Measurements from ENCODE around the gene LRCH1. TPM values are rescaled to one million over a fixed set of nuclear protein-coding genes. Genes with fewer than 3 reads are reported as not detected.

Gene LRCH1
- total and polyA plus RNA-seq, 10 of the 15 experiments (the other 5 are each of a cell fraction or from before 2014, with no cell fraction given), result 5.3 to 48.9 (median 14.4) TPM

GRCh38 chr13:46521486-46521885 is 31.5 kb upstream of the LRCH1 start (continued):
- TF ChIP-seq ATF3 (IDR thresholded peaks at IDR 0.05; ENCODE audit: borderline replicate concordance, extremely low read depth, low read depth, low read length) (no peak), PBX3 (IDR thresholded peaks at IDR 0.05; ENCODE audit: insufficient replicate concordance, low read depth, low read length) (no peak), RUNX3 (IDR thresholded peaks at IDR 0.05; ENCODE audit: low read length) (no peak), ATF2 (IDR thresholded peaks at IDR 0.05; ENCODE audit: low read length) (no peak), NFXL1 (IDR thresholded peaks at IDR 0.05; ENCODE audit: borderline replicate concordance) (no peak)

- WGBS (ENCODE audit: insufficient coverage, insufficient replicate concordance, low lambda C conversion rate, missing lambda C conversion rate), result 37% methylated on average over 4 of the region's 4 CpGs
- Histone ChIP-seq H3K27ac (ENCODE audit: control insufficient read depth, insufficient read depth) (no peak overlapping the region), H3K4me2 (ENCODE audit: control insufficient read depth, insufficient read depth) (no peak overlapping the region), H3K79me2 (ENCODE audit: control insufficient read depth, insufficient read depth, low read length) (no peaks in the 10 kb centered on the region), H3K27me3 (replicated peaks in 1 of 2; ENCODE audit: control insufficient read depth in 2 of 2, insufficient read depth in 2 of 2, low read length in 1 of 2) (no peaks in the 10 kb centered on the region; a peak in 1 of 4 replicates), H3K36me3 (ENCODE audit: control insufficient read depth in 2 of 2, insufficient read depth in 2 of 2, low read length in 1 of 2) (no peaks in the 10 kb centered on the region), H2AFZ (ENCODE audit: control insufficient read depth, low read depth, low read length) (no peak overlapping the region), H3K9me3 (replicated peaks; ENCODE audit: control insufficient read depth, insufficient read depth, low read length) (no peaks in the 10 kb centered on the region; the same call in 2 of the 3 replicates), H3K4me1 (ENCODE audit: control insufficient read depth, insufficient read depth, low read length) (no peaks in the 10 kb centered on the region; the same call in 1 of the 2 replicates), H3K4me3 (no peak overlapping the region), H4K20me1 (ENCODE audit: control insufficient read depth, insufficient read depth) (no peaks in the 10 kb centered on the region), H3K9ac (ENCODE audit: control insufficient read depth, insufficient read depth, low read length) (no peak overlapping the region)
- FAIRE-seq (peak; percentile 7), ATAC-seq (no peak), DNase-seq (ENCODE audit: low read depth, low spot score) (no peak)
- in situ Hi-C loops (cut with MboI), result no loop called here
- CTCF ChIA-PET, result interaction anchor here (0.7 to 1.2 kb wide), 2 partner anchors 27 to 199 kb away, joined by 3 read pairs; no protein-coding TSS in a partner anchor
- RAD21 ChIA-PET (ENCODE audit: unreplicated experiment), result interaction anchor here (1.7 kb wide), 1 partner anchor 8 kb away, joined by 8 read pairs; no protein-coding TSS in a partner anchor
- BruUV-seq (replicated peaks), result no TSS peak
- intact Hi-C loops (cut with micrococcal nuclease; ENCODE audit: unreplicated experiment), result no loop called here
- SMC1A ChIA-PET (ENCODE audit: uncharacterized antibody, unreplicated experiment), result interaction anchor here (1.6 kb wide), 1 partner anchor 21 kb away, joined by 4 read pairs; no protein-coding TSS in a partner anchor
- POLR2A ChIA-PET, result interaction anchor here (0.7 kb wide), 1 partner anchor 28 kb away, joined by 4 read pairs; no protein-coding TSS in a partner anchor
- TF ChIP-seq CEBPZ (IDR thresholded peaks at IDR 0.05; ENCODE audit: low read depth, low read length) (no peak), E2F8 (IDR thresholded peaks at IDR 0.05; ENCODE audit: low read depth, partially characterized antibody) (no peak)
Observed at GRCh38 chr13:46521921-46522747, 30.8 kb upstream of the LRCH1 start.

All from GM12878 (cell line).